CD14-positive monocyte (primary cell): Measurements from ENCODE around the gene PYURF. TPM values are rescaled to one million over a fixed set of nuclear protein-coding genes. Genes with fewer than 3 reads are reported as not detected.

Experiments
- DNase-seq, 3 donors: peaks; one replicate each; pipeline ENCODE4 v3.0.0-alpha.2; 2011 to 2022
- H2AFZ ChIP-seq: 2 replicates; pipeline ENCODE4 v1.6.0; 2012; ENCODE audit warnings: mild to moderate bottlenecking, low read depth, low read length, inconsistent platforms; ENCODE audit not compliant: insufficient read depth, poor library complexity, severe bottlenecking
- H3K27ac ChIP-seq, 2 donors: 1 replicate in 1 of 2; 2 replicates in 1 of 2; pipeline ENCODE4 v1.5.1; 2012 to 2013; ENCODE audit warnings: low read length in 2 of 2, control low read depth in 1 of 2, inconsistent platforms in 1 of 2, low read depth in 1 of 2, mild to moderate bottlenecking in 1 of 2
- H3K27me3 ChIP-seq, 2 donors: one replicate each; pipeline versions ENCODE4 v1.6.0 to v1.6.1; 2011 to 2013; ENCODE audit warnings: low read length in 2 of 2; ENCODE audit not compliant: control insufficient read depth in 2 of 2, insufficient read depth in 2 of 2
- H3K36me3 ChIP-seq, 2 donors: replicated peaks in 1 of 2; 1 replicate in 1 of 2; 2 replicates in 1 of 2; pipeline versions ENCODE4 v1.5.1 to v1.6.1; 2012 to 2013; ENCODE audit warnings: low read length in 2 of 2, control low read depth in 1 of 2, inconsistent platforms in 1 of 2, mild to moderate bottlenecking in 1 of 2; ENCODE audit not compliant: insufficient read depth in 2 of 2, control insufficient read depth in 1 of 2
- H3K4me1 ChIP-seq, 2 donors: 1 replicate in 1 of 2; 2 replicates in 1 of 2; pipeline versions ENCODE4 v1.5.1 to v1.6.1; 2012 to 2013; ENCODE audit warnings: low read length in 2 of 2, control low read depth in 1 of 2, inconsistent platforms in 1 of 2, mild to moderate bottlenecking in 1 of 2, moderate library complexity in 1 of 2; ENCODE audit not compliant: insufficient read depth in 2 of 2, control insufficient read depth in 1 of 2
- H3K4me2 ChIP-seq: replicated peaks from 2 replicates; pipeline ENCODE3; 2012; ENCODE audit warnings: low read length, moderate library complexity, mild to moderate bottlenecking; ENCODE audit not compliant: poor library complexity, severe bottlenecking; ENCODE audit errors: extremely low read depth
- H3K4me3 ChIP-seq, 3 experiments: fragments of 200-600 bp in 1 of 3; sonication (generic) in 1 of 3; replicated peaks in 1 of 3; 1 replicate in 2 of 3; 2 replicates in 1 of 3; pipeline ENCODE4 v1.5.1; 2011 to 2013; ENCODE audit warnings: low read length in 3 of 3, mild to moderate bottlenecking in 3 of 3, control low read depth in 2 of 3, low read depth in 2 of 3, inconsistent platforms in 1 of 3, moderate library complexity in 1 of 3
- H3K79me2 ChIP-seq: 2 replicates; pipeline ENCODE4 v1.6.0; 2012; ENCODE audit warnings: mild to moderate bottlenecking, control low read depth, inconsistent platforms, low read length, moderate library complexity; ENCODE audit not compliant: insufficient read depth
- H3K9ac ChIP-seq: 2 replicates; pipeline ENCODE4 v1.6.0; 2017; ENCODE audit warnings: low read length, mild to moderate bottlenecking; ENCODE audit not compliant: insufficient read depth, poor library complexity, severe bottlenecking
- H3K9me3 ChIP-seq, 2 donors: replicated peaks in 1 of 2; 1 replicate in 1 of 2; 2 replicates in 1 of 2; pipeline versions ENCODE4 v1.5.1 to v1.6.1; 2012 to 2013; ENCODE audit warnings: low read length in 2 of 2, control low read depth in 1 of 2; ENCODE audit not compliant: control insufficient read depth in 1 of 2, insufficient read depth in 1 of 2
- H4K20me1 ChIP-seq: 2 replicates; pipeline ENCODE4 v1.6.0; 2012; ENCODE audit warnings: mild to moderate bottlenecking, low read length, control low read depth, moderate library complexity; ENCODE audit not compliant: insufficient read depth
- H3K27ac Mint-ChIP-seq, 7 donors: one replicate each; pipeline ENCODE4 v1.8.0; 2020; ENCODE audit warnings: mild to moderate bottlenecking in 7 of 7, mixed read lengths in 7 of 7, moderate library complexity in 6 of 7, inconsistent platforms in 2 of 7
- H3K27me3 Mint-ChIP-seq, 3 donors: one replicate each; pipeline ENCODE4 v1.8.0; 2021 to 2022; ENCODE audit warnings: low read depth in 3 of 3, mild to moderate bottlenecking in 3 of 3, mixed read lengths in 3 of 3, moderate library complexity in 3 of 3, inconsistent platforms in 1 of 3
- H3K36me3 Mint-ChIP-seq, 2 donors: one replicate each; pipeline ENCODE4 v1.8.0; 2020; ENCODE audit warnings: mixed read lengths in 2 of 2, inconsistent platforms in 1 of 2, mild to moderate bottlenecking in 1 of 2
- H3K4me1 Mint-ChIP-seq: one replicate; pipeline ENCODE4 v1.8.0; 2020; ENCODE audit warnings: mild to moderate bottlenecking, mixed read lengths
- H3K4me3 Mint-ChIP-seq, 2 donors: one replicate each; pipeline ENCODE4 v1.8.0; 2020; ENCODE audit warnings: mild to moderate bottlenecking in 2 of 2, mixed read lengths in 2 of 2, moderate library complexity in 1 of 2
- H3K9me3 Mint-ChIP-seq, 7 donors: one replicate each; pipeline ENCODE4 v1.8.0; 2020 to 2022; ENCODE audit warnings: mixed read lengths in 7 of 7, mild to moderate bottlenecking in 6 of 7, moderate library complexity in 6 of 7, inconsistent platforms in 2 of 7
- CTCF ChIP-seq: fragments of 200-600 bp; IDR thresholded peaks from one replicate; pipeline ENCODE4 v1.8.0; 2022; ENCODE audit warnings: antibody characterized with exemption, mild to moderate bottlenecking
- WGBS: methylation state at CpG from one replicate; pipeline ENCODE4 v1.1.5; 2013; ENCODE audit warnings: missing lambda C conversion rate; ENCODE audit not compliant: insufficient coverage; 5-methylcytosine and 5-hydroxymethylcytosine counted together
- intact Hi-C, 2 donors: fragments of 100-400 bp; cut with micrococcal nuclease; formaldehyde crosslinking; loops; one replicate each; pipeline versions ENCODE4 v1.15.0 to v1.15.1; 2023
- polyA plus RNA-seq, 3 donors: library from polyadenylated mRNA; depleted of rRNA in 1 of 3; unstranded in 2 of 3; stranded (reverse) in 1 of 3; fragments of 300-500 nt in 2 of 3; fragments of >200 nt in 1 of 3; fragmentation: Illumina TruSeq in 2 of 3; gene quantifications; 1 replicate in 2 of 3; 2 replicates in 1 of 3; pipeline ENCODE4 v1.2.3, GENCODE V29; 2012 to 2021

The PYURF gene
- polyA plus RNA-seq, 3 donors, result 18.8 to 227 (median 220) TPM

GRCh38 chr4:88514557-88515511, 8.7 kb downstream of the PYURF start:
- Mint-ChIP-seq H3K9me3 (no peaks in the 10 kb centered on the region), H3K27me3 (no peaks in the 10 kb centered on the region), H3K4me1 (no peaks in the 10 kb centered on the region), H3K27ac (no peak overlapping the region), H3K36me3 (no peaks in the 10 kb centered on the region), H3K4me3 (no peak overlapping the region)
- DNase-seq, result no peak
- Histone ChIP-seq H2AFZ (no peak overlapping the region), H3K4me2 (no peak overlapping the region), H3K4me1 (no peaks in the 10 kb centered on the region), H3K79me2 (no peaks in the 10 kb centered on the region), H3K27me3 (no peaks in the 10 kb centered on the region), H4K20me1 (no peaks in the 10 kb centered on the region), H3K9me3 (no peaks in the 10 kb centered on the region), H3K27ac (no peak overlapping the region), H3K36me3 (peaks cover 0 to 11% of the 10 kb centered on the region in 2 donors), H3K4me3 (no peak overlapping the region), H3K9ac (no peak overlapping the region)
- 100% methylated on average over 2 of the region's 8 CpGs for WGBS
- TF ChIP-seq CTCF, result no peak
- intact Hi-C loops, result loop anchor here (2.0 to 10.0 kb wide), 4 partner anchors 150 to 480 kb away; no protein-coding TSS in a partner anchor

GRCh38 chr4:88511236-88511635, 12.3 kb downstream of the PYURF start:
- H3K36me3 ChIP-seq, result peaks cover 1 to 5% of the 10 kb centered on the region in 2 donors
- no peak for DNase-seq
- H4K20me1 ChIP-seq, result no peaks in the 10 kb centered on the region
- no peaks in the 10 kb centered on the region for H3K27me3 ChIP-seq
- H3K4me3 Mint-ChIP-seq, result no peak overlapping the region
- H2AFZ ChIP-seq, result no peak overlapping the region
- intact Hi-C loops, result loop anchor here (10.0 kb wide), 2 partner anchors 146 to 476 kb away; no protein-coding TSS in a partner anchor
- H3K27ac ChIP-seq, result no peak overlapping the region
- H3K4me2 ChIP-seq, result no peak overlapping the region
- TF ChIP-seq CTCF, result no peak
- H3K36me3 Mint-ChIP-seq, result peaks cover 3 to 6% of the 10 kb centered on the region in 2 donors
- WGBS, result no CpG with 5 or more reads among the region's 3 CpGs
- no peaks in the 10 kb centered on the region for H3K79me2 ChIP-seq
- no peaks in the 10 kb centered on the region for H3K27me3 Mint-ChIP-seq
- H3K9me3 ChIP-seq, result no peaks in the 10 kb centered on the region
- H3K4me1 ChIP-seq, result peaks cover 4% of the 10 kb centered on the region in 2 donors
- peaks cover 8% of the 10 kb centered on the region for H3K4me1 Mint-ChIP-seq
- H3K27ac Mint-ChIP-seq, result no peak overlapping the region
- no peaks in the 10 kb centered on the region for H3K9me3 Mint-ChIP-seq
- no peak overlapping the region for H3K4me3 ChIP-seq
- H3K9ac ChIP-seq, result no peak overlapping the region
